HepG2 (cell line): ENCODE results near the gene RNF40. TPM values are rescaled to one million over a fixed set of nuclear protein-coding genes. Genes with fewer than 3 reads are reported as not detected.

Experiments used
- GATAD1 ChIP-seq: IDR thresholded peaks from 2 replicates; pipeline ENCODE4 v1.6.1; 2016; ENCODE audit warnings: missing genetic modification reagents, missing compliant biosample characterization
- HNRNPH1 ChIP-seq: fragments of 200-400 bp; formaldehyde crosslinking; optimal IDR thresholded peaks from 2 replicates; pipeline ENCODE3; 2017; ENCODE audit warnings: mild to moderate bottlenecking, low read depth, low read length
- MATR3 ChIP-seq: sonication (generic); formaldehyde crosslinking; IDR thresholded peaks from 2 replicates; pipeline ENCODE4 v1.4.0; 2020; ENCODE audit warnings: missing genetic modification reagents
- MED1 ChIP-seq: sonication (generic); formaldehyde crosslinking; IDR thresholded peaks from 2 replicates; pipeline ENCODE4 v1.4.0; 2020; ENCODE audit warnings: missing genetic modification reagents
- REL ChIP-seq: sonication (generic); formaldehyde crosslinking; conservative IDR thresholded peaks from 2 replicates; pipeline ENCODE4 v1.8.0; 2022; ENCODE audit warnings: mild to moderate bottlenecking, missing genetic modification reagents, moderate library complexity
- RORA ChIP-seq: sonication (generic); formaldehyde crosslinking; IDR thresholded peaks from 2 replicates; pipeline ENCODE4 v1.5.0; 2020; ENCODE audit warnings: mild to moderate bottlenecking, missing genetic modification reagents, moderate library complexity
- SMAD1 ChIP-seq: sonication (generic); formaldehyde crosslinking; IDR thresholded peaks from 2 replicates; pipeline ENCODE4 v1.4.0; 2020; ENCODE audit warnings: missing genetic modification reagents, low read depth, mild to moderate bottlenecking, borderline replicate concordance
- SOX5 ChIP-seq: IDR thresholded peaks from 2 replicates; pipeline ENCODE4 v1.6.1; 2016; ENCODE audit warnings: borderline replicate concordance
- STAG1 ChIP-seq: sonication (generic); formaldehyde crosslinking; IDR thresholded peaks from 2 replicates; pipeline ENCODE4 v1.4.0; 2020; ENCODE audit warnings: missing genetic modification reagents
- ZNF501 ChIP-seq: sonication (generic); formaldehyde crosslinking; IDR thresholded peaks from 2 replicates; pipeline ENCODE4 v1.5.1; 2020; ENCODE audit warnings: mild to moderate bottlenecking, moderate library complexity, missing genetic modification reagents
- ZNF557 ChIP-seq: sonication (generic); formaldehyde crosslinking; IDR thresholded peaks from 2 replicates; pipeline ENCODE4 v1.4.0; 2020; ENCODE audit warnings: missing genetic modification reagents
- ZNF652 ChIP-seq: IDR thresholded peaks from 2 replicates; pipeline ENCODE4 v1.6.1; 2016; ENCODE audit warnings: low read depth, borderline replicate concordance
- ZNF781 ChIP-seq: sonication (generic); formaldehyde crosslinking; IDR thresholded peaks from 2 replicates; pipeline ENCODE4 v1.5.1; 2020; ENCODE audit warnings: borderline replicate concordance, mild to moderate bottlenecking, missing genetic modification reagents; ENCODE audit errors: not compliant biosample characterization
- polyA plus RNA-seq, 8 experiments: library from polyadenylated mRNA; depleted of rRNA in 3 of 8; stranded (reverse) in 7 of 8; unstranded in 1 of 8; fragments of >200 nt; fragmentation: Illumina TruSeq in 4 of 8; extraction: Trizol in 4 of 8; gene quantifications; 2 replicates each; pipeline versions ENCODE4 v1.2.1 to v1.2.3, GENCODE V29; 2011 to 2016; ENCODE audit warnings: low read depth in 4 of 8, missing spikeins in 1 of 8, mixed read lengths in 1 of 8; ENCODE audit not compliant: insufficient read depth in 1 of 8
- total RNA-seq, 5 experiments: library from RNA; depleted of rRNA; stranded (reverse); fragments of >200 nt; fragmentation: Illumina TruSeq; extraction: Trizol; gene quantifications; 2 replicates each; pipeline ENCODE4 v1.2.3, GENCODE V29; 2016; ENCODE audit warnings: low read depth in 1 of 5
- TF ChIP-seq, protein P1 (sequence below): sonication (generic); formaldehyde crosslinking; IDR thresholded peaks from 2 replicates; pipeline ENCODE4 v1.4.0; 2020; ENCODE audit warnings: missing genetic modification reagents
- TF ChIP-seq, protein P2 (sequence below): sonication (generic); formaldehyde crosslinking; IDR thresholded peaks from 2 replicates; pipeline ENCODE4 v1.4.0; 2020; ENCODE audit warnings: missing genetic modification reagents, low read depth, mild to moderate bottlenecking, borderline replicate concordance
- TF ChIP-seq, protein P3 (sequence below): sonication (generic); formaldehyde crosslinking; IDR thresholded peaks from 2 replicates; pipeline ENCODE4 v1.4.0; 2020; ENCODE audit warnings: missing genetic modification reagents, borderline replicate concordance
- TF ChIP-seq, protein P4 (sequence below): sonication (generic); formaldehyde crosslinking; IDR thresholded peaks from 2 replicates; pipeline ENCODE4 v1.8.0; 2022; ENCODE audit warnings: mild to moderate bottlenecking, missing genetic modification reagents

Gene RNF40
- total and polyA plus RNA-seq, 2 of the 13 experiments (the other 11 are each of a cell fraction or from before 2014, with no cell fraction given), result 84.0 to 85.6 TPM

DNA sequence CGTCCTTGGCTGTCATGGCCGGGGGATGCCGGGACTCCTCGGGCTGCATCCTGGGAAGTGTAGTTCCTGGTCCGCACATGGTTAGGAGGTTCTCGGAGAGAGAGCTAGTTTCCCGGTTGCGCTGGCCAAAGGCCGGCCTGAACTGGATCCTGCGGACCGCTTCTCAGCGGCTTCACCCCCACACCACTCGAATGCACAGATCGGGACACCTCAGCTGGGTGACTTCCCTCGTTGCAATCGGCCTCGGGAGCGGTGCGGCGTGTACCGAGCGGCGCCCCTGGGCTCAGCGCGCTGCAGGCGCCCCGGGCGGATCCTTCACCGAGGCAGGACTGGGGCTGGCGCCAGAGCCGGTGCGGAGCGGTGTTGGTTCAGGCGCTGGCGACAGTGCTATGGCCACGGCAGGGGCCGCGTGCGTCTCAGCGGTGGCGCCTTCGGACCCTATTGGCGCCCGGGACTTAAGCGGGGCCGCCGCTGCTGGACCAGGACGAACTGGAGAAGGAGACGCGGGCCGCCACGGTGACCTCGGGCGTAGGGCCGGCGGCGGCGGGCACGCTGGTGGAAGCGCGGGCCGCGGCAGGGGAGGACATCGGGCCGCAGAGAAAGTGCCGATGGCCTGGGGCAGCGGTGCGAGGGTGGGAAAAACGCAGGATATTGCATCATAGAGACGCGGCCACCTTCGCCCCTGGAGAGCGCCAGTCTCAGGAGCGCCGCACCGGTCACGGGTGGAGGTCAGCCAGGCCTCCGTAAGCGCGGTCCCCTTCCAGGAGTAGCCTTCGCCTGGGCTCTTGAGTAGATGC is 13.5 kb downstream of the RNF40 start (continued):
- TF ChIP-seq, protein P1, sequence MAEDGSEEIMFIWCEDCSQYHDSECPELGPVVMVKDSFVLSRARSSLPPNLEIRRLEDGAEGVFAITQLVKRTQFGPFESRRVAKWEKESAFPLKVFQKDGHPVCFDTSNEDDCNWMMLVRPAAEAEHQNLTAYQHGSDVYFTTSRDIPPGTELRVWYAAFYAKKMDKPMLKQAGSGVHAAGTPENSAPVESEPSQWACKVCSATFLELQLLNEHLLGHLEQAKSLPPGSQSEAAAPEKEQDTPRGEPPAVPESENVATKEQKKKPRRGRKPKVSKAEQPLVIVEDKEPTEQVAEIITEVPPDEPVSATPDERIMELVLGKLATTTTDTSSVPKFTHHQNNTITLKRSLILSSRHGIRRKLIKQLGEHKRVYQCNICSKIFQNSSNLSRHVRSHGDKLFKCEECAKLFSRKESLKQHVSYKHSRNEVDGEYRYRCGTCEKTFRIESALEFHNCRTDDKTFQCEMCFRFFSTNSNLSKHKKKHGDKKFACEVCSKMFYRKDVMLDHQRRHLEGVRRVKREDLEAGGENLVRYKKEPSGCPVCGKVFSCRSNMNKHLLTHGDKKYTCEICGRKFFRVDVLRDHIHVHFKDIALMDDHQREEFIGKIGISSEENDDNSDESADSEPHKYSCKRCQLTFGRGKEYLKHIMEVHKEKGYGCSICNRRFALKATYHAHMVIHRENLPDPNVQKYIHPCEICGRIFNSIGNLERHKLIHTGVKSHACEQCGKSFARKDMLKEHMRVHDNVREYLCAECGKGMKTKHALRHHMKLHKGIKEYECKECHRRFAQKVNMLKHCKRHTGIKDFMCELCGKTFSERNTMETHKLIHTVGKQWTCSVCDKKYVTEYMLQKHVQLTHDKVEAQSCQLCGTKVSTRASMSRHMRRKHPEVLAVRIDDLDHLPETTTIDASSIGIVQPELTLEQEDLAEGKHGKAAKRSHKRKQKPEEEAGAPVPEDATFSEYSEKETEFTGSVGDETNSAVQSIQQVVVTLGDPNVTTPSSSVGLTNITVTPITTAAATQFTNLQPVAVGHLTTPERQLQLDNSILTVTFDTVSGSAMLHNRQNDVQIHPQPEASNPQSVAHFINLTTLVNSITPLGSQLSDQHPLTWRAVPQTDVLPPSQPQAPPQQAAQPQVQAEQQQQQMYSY (CRISPR knock-in tag), result peak; percentile 85
- TF ChIP-seq SOX5 (peak; percentile 25; the same call in 1 of the 2 replicates), RORA (CRISPR knock-in tag) (no peak), ZNF781 (CRISPR knock-in tag) (no peak), GATAD1 (CRISPR knock-in tag) (peak; percentile 83), HNRNPH1 (no peak), ZNF652 (CRISPR knock-in tag) (0 out of 2 replicates have a peak, but pooled peaks have one; percentile 45), ZNF501 (CRISPR knock-in tag) (peak; percentile 99), MATR3 (CRISPR knock-in tag) (0 out of 2 replicates have a peak, but pooled peaks have one; percentile 9), ZNF557 (no peak; the same call in 1 of the 2 replicates), REL (CRISPR knock-in tag) (peak; percentile 83; the same call in 1 of the 2 replicates), SMAD1 (CRISPR knock-in tag) (peak; percentile 90; the same call in 1 of the 2 replicates), MED1 (peak; percentile 65), STAG1 (CRISPR knock-in tag) (no peak)
- TF ChIP-seq, protein P2, sequence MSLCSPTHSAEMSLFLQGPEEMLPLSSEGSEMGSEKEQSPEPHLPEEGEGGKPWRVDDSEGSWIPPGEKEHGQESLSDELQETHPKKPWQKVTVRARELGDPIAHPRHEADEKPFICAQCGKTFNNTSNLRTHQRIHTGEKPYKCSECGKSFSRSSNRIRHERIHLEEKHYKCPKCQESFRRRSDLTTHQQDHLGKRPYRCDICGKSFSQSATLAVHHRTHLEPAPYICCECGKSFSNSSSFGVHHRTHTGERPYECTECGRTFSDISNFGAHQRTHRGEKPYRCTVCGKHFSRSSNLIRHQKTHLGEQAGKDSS, result no peak
- TF ChIP-seq, protein P3, sequence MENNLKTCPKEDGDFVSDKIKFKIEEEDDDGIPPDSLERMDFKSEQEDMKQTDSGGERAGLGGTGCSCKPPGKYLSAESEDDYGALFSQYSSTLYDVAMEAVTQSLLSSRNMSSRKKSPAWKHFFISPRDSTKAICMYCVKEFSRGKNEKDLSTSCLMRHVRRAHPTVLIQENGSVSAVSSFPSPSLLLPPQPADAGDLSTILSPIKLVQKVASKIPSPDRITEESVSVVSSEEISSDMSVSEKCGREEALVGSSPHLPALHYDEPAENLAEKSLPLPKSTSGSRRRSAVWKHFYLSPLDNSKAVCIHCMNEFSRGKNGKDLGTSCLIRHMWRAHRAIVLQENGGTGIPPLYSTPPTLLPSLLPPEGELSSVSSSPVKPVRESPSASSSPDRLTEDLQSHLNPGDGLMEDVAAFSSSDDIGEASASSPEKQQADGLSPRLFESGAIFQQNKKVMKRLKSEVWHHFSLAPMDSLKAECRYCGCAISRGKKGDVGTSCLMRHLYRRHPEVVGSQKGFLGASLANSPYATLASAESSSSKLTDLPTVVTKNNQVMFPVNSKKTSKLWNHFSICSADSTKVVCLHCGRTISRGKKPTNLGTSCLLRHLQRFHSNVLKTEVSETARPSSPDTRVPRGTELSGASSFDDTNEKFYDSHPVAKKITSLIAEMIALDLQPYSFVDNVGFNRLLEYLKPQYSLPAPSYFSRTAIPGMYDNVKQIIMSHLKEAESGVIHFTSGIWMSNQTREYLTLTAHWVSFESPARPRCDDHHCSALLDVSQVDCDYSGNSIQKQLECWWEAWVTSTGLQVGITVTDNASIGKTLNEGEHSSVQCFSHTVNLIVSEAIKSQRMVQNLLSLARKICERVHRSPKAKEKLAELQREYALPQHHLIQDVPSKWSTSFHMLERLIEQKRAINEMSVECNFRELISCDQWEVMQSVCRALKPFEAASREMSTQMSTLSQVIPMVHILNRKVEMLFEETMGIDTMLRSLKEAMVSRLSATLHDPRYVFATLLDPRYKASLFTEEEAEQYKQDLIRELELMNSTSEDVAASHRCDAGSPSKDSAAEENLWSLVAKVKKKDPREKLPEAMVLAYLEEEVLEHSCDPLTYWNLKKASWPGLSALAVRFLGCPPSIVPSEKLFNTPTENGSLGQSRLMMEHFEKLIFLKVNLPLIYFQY (CRISPR knock-in tag), result peak; percentile 71; the same call in 1 of the 2 replicates
- TF ChIP-seq, protein P4, sequence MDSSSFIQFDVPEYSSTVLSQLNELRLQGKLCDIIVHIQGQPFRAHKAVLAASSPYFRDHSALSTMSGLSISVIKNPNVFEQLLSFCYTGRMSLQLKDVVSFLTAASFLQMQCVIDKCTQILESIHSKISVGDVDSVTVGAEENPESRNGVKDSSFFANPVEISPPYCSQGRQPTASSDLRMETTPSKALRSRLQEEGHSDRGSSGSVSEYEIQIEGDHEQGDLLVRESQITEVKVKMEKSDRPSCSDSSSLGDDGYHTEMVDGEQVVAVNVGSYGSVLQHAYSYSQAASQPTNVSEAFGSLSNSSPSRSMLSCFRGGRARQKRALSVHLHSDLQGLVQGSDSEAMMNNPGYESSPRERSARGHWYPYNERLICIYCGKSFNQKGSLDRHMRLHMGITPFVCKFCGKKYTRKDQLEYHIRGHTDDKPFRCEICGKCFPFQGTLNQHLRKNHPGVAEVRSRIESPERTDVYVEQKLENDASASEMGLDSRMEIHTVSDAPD, result peak; percentile 81
